AG08395 (cell line): ENCODE data around the gene PRDM13.
"Not testable (repeated sequence)": the region's sequence is repeated elsewhere in the genome, so short reads cannot be mapped to it uniquely, and the experiment has no call there.

ENCODE experiments used
- DNase-seq: peaks from one replicate; pipeline ENCODE4 v3.0.0; 2012; ENCODE audit warnings: mixed read lengths, low spot score

Gene PRDM13

DNA sequence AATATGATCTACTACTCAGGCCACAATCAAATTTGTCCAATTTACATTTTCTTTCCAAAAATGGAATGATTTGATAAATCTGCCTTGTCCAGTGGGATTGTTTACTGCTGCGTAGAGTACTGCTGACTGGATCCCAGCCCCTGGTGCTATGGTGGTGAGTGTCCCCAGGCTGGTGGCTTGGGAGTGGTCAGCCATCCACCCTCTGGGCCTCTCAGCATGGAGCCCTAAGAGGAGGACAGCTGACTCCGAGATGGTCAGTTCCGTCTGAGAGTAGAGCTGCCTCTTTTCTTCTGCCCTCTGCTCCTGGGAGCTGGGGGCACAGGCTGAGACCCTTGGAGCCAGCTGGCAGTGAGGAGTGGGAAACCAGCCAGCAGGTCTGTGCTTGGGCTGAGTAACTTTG lies 22.7 kb downstream of the PRDM13 start:
- DNase-seq = no peak

DNA sequence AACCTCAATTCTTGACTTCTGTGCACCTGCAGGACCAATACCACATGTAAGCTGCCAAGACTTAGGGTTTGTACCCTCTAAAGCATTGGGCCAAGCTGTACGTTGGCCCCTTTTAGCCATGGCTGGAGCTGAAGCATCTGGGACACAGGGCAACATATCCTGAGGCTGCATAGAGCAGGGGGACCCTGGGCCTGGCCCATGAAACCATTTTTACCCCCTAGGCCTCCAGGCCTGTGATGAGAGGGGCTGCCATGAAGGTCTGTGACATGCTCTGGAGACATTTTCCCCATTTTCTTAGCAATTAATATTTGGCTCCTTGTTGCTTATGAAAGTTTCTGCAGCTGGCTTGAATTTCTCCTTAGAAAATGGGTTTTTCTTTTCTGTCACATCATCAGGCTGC lies 31.0 kb downstream of the PRDM13 start:
- DNase-seq = no peak

DNA sequence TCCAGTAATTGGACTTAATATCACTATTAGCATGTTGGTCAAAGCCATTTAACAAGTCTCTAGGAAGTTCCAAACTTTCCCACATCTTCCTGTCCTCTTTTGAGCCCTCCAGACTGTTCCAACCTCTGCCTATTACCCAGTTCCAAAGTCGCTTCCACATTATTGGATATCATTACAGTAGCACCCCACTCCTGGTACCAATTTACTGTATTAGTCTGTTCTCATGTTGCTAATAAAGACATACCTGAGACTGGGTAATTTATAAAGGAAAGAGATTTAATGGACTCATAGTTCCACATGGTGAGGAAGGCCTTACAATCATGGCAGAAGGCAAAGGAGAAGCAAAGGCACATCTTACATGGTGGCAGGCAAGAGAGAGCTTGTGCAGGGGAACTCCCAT lies 31.7 kb downstream of the PRDM13 start:
- DNase-seq = not testable (repeated sequence)

DNA sequence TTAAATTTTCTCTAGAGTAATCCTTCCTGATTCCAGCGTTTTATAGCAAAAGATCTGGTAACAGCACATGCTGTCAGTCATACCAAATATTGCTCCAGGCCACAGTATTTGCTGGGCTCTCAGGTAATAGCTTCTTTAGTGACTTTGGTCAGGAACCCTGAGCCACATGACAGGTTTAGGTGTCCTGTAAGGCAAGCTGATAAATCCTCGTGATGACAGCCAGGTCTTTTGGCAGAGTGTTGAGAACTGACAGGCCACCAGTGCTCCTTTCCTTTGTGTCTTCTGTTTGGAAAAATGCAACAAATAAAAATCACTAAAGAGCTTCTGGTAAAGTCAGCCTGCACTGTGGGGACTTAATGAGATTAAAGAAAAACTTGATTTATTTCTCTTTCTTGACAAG lies 34.6 kb downstream of the PRDM13 start:
- DNase-seq = no peak

DNA sequence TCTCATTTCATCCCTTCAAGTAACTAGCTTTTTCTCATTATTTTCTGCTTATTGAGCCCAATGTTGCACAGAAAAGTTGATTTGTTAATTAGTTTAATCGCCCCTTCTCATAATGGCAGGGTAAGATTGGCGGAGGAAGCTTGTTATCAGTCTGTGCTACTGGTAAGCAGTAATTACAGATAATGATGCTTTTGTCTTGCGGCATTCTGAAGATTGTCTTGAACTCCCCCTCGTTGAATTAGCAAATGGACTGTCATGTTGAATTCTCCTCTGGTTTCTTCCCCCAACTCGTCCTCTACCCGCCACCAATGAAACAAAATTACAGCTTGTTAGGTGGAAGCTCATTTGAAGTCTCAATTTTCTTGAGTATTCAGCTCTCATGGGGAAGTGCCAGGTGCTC lies 39.4 kb downstream of the PRDM13 start:
- DNase-seq = no peak

DNA sequence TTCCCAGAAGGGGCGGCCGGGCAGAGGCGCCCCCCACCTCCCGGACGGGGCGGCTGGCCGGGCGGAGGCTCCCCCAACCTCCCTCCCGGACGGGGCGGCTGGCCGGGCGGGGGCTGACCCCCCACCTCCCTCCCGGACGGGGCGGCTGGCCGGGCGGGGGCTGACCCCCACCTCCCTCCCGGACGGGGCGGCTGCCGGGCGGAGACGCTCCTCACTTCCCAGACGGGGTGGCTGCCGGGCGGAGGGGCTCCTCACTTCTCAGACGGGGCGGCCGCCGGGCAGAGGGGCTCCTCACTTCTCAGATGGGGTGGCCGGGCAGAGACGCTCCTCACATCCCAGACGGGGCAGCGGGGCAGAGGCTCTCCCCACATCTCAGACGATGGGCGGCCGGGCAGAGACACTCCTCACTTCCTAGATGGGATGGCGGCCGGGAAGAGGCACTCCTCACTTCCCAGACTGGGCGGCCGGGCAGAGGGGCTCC lies 43.5 kb downstream of the PRDM13 start:
- not testable (repeated sequence) for DNase-seq

DNA sequence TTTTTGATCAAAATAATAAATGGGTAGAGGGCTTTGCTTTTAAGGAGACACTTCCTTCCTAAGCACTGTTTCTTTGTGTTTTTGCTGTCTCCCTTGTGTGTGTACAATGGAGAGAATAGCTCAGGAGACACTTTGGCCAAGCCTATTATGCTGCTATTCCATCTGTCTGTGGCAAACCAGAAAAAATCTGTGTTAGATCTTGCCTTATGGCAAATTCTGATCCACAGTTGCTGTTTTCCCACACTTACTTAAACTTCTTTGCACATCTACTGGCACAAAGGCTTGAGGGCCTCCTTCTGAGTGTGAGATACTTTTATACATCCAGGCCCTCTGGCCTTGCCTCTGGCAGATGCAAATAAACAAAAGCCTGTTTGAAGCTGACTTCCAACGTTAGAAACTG lies 53.6 kb downstream of the PRDM13 start:
- DNase-seq = no peak

DNA sequence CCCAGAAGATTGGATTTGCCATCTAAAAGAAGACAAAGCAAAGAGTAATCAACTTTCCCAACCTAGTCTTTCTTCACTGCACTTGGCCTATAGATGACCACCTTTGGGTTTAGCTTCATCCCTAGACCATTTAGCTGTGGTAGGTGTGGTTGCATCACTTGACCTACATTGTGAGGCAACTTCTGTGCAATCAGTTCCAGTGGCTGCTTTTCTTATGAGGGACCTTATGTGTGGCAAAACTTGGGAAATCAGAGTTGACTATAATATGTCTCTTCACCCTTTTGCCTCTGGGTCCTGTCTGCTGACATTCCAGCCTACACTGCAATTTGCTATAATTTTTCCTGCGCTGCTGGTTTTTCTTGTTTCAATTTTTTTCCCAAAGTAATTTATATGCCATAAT lies 55.2 kb downstream of the PRDM13 start:
- DNase-seq = no peak

DNA sequence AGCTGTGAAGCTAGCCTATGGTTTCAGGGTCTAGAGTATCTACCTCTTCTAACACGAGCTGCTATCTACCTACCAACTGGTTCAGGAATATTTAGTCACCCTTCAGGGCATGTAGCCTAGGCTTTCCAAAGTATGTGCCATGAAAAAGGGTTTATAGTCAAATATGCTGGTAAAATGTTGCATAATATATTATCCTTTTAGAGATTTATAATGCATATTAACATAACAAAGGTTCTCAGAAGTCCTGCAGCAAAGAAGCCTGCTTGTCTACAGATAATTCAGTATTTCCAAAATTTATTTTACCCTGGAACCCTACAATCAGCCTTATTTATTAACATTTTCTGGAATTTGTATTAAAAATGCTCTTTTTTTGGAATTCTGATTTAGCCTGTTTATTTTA lies 56.0 kb downstream of the PRDM13 start:
- no peak for DNase-seq
